GM10266 (cell line): Measurements from ENCODE around the gene ELP4.

ENCODE experiments used
- DNase-seq: peaks from one replicate; pipeline ENCODE4 v3.0.0; 2012; ENCODE audit errors: extremely low spot score
- CTCF ChIP-seq: IDR thresholded peaks from 2 replicates; pipeline ENCODE4 v1.5.1; 2012; ENCODE audit warnings: mild to moderate bottlenecking, low read depth; ENCODE audit not compliant: control insufficient read depth, insufficient read depth; ENCODE audit errors: missing control alignments

ELP4 gene

GRCh38 chr11:31643857-31644256, 134.3 kb downstream of the ELP4 start:
- no peak for DNase-seq
- no peak for TF ChIP-seq CTCF

DNA sequence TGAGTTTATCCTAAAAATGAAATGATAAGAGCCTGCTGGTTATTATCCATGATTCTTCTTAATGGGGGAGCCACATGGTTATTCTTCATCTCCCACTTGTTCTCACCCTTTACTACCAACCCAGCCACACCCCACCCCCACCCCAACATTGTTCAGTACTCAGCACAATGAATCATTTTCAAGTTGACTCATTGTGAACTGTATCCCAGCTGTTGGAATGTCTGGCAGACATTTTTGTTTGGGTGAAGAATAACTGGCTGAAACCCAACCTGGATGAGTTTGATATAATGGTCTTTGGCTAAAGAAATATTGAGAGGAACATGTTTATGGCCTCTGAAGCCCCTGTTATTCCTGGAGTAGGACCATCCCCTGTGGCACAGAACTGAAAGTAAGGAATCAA, 136.2 kb downstream of the ELP4 start:
- DNase-seq: no peak
- TF ChIP-seq CTCF: no peak

GRCh38 chr11:31646216-31646615, 136.6 kb downstream of the ELP4 start:
- no peak for TF ChIP-seq CTCF
- DNase-seq: no peak

- no peak for DNase-seq
- no peak for TF ChIP-seq CTCF
Measured at GRCh38 chr11:31649129-31649966, 139.8 kb downstream of the ELP4 start.

DNA sequence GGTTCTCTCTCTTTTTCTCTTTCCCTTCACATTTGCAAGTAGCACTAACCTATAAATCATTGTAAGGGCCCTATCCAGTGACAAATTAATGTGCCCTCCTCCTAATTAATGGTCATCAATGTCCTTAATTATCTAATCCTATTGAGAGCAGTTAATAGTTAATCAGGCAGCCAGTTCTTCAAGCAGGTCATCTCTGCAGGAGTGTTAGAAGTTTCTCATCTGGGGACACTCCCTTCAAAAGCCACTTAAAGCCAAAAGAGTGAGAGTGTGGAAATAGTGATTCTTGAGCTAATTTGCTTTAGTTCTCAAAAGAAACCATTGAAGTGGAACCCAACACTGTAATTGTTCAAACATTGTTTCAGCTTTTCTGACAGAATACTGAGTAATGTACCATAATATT, 141.6 kb downstream of the ELP4 start:
- no peak for TF ChIP-seq CTCF
- DNase-seq: peak; percentile 4

DNA sequence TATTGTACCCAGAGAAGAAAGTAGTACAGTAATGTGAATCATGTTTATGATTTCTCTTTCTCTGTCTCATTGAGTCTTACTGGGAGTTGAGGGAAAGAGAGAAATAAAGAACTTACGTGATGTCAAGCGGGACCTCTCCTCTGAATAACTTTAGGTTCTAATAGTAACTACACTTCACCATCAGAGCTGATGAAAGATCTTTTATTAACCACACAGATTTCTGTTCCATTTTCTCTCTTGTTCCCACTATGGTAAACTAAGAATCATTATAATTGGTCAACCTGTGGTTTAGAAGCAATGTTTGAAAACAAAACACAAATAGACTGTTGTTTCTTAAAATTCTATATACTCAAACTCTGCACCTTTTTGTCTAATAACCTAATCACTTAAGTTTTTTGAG, 142.3 kb downstream of the ELP4 start:
- peak; percentile 4 for DNase-seq
- TF ChIP-seq CTCF: no peak

GRCh38 chr11:31652528-31652927, 143.0 kb downstream of the ELP4 start:
- no peak for DNase-seq
- no peak for TF ChIP-seq CTCF
